ENCODE results near the gene MAFG. TPM values are rescaled to one million over a fixed set of nuclear protein-coding genes. Genes with fewer than 3 reads are reported as not detected.

The MAFG gene
- total and polyA plus RNA-seq, 2 of the 13 experiments (the other 11 are each of a cell fraction or from before 2014, with no cell fraction given) = 14.5 to 20.0 TPM

DNA sequence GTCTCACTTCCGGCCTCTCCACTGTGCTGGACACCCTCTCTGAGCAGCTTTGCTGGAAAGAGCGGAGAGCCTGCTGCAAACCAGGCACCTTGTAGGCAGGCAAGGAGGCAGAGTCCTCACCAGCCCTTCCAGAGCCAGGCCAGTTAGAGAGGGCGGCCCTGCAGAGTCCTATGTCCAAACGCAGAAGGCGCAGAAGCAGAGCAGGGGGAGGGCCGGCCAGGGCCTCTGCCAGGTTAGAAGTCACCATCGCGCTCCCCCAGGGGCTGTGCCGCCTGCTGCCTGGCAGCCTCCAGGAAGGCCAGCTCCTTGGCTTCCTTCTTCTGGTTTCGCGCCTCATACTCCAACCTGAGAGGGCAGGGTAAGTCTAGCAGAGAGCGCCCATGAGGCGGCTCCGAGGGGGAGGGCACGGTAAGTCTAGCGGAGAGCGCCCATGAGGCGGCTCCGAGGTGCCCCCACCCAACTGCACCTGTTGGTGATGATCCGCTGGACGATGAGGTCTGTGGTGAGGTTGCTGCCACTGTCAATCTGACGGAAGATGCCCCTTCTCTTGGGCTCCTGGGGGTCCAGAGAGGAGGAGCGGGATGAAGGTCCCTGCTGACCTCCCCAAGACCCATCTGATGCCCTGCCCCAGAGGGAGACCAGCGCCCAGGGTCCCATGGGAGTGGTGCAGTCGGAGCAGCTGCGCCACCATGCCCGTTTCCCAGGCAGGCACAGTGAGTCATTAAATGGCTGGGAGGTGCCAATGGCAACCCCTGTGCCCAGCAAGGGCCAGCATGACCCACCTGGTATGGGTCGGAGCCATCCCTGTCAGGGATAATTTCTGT, 22.7 kb downstream of the MAFG start:
- in situ Hi-C loops (cut with HindIII; ENCODE audit: extremely low pct_ligation_motif_present, low pct_unique_long_range_greater_than_20kb) = no loop called here
- peaks cover 42% of the 10 kb centered on the region for H3K4me1 ChIP-seq (ENCODE audit: insufficient read depth, low read length)
- 95% methylated on average over 23 of the region's 28 CpGs for WGBS (ENCODE audit: low lambda C conversion rate)
- H2AFZ ChIP-seq (ENCODE audit: low read length) = no peak overlapping the region
- H3K4me3 ChIP-seq (replicated peaks in 1 of 3; ENCODE audit: insufficient read depth in 1 of 3, low read depth in 2 of 3, low read length in 3 of 3) = no peak overlapping the region
- DNase-seq (ENCODE audit: low spot score) (no peak), FAIRE-seq (no peak), ATAC-seq (no peak)
- peaks cover 14% of the 10 kb centered on the region; the same call in 1 of the 2 replicates for H4K20me1 ChIP-seq (ENCODE audit: insufficient read depth, low read length)
- no peak overlapping the region for H3K4me2 ChIP-seq (ENCODE audit: low read depth, low read length)
- ChIA-PET POLR2A (interaction anchor here (0.9 to 1.5 kb wide), 2 partner anchors 13 to 22 kb away, joined by 3 read pairs; partner anchors contain the start of genes ALYREF and ANAPC11), CTCF (ENCODE audit: low intra/inter-chr PET ratio, low total read pairs) (no interaction called here)
- no peaks in the 10 kb centered on the region for H3K27me3 ChIP-seq (ENCODE audit: control insufficient read depth in 1 of 2, insufficient read depth in 2 of 2, low read length in 2 of 2)
- H3K9me3 ChIP-seq (ENCODE audit: low read length) = no peaks in the 10 kb centered on the region
- intact Hi-C loops (cut with micrococcal nuclease; ENCODE audit: unreplicated experiment) = no loop called here
- TSS peak; percentile 9 for BruUV-seq (replicated peaks)
- TF ChIP-seq AGO2 (optimal IDR thresholded peaks at IDR 0.05; ENCODE audit: low read depth, low read length) (peak; percentile 26), ZNF644 (CRISPR knock-in tag; IDR thresholded peaks at IDR 0.05; ENCODE audit: low read depth) (no peak), ZNF788 (CRISPR knock-in tag; IDR thresholded peaks at IDR 0.05; ENCODE audit: borderline replicate concordance) (no peak), NONO (IDR thresholded peaks at IDR 0.05) (no peak), NONO (CRISPR knock-in tag; conservative IDR thresholded peaks at IDR 0.05) (peak; percentile 49; the same call in 1 of the 2 replicates), POGZ (CRISPR knock-in tag; IDR thresholded peaks at IDR 0.05) (no peak), ARHGAP35 (CRISPR knock-in tag; IDR thresholded peaks at IDR 0.05; ENCODE audit: borderline replicate concordance) (no peak), RBFOX2 (IDR thresholded peaks at IDR 0.05; ENCODE audit: low read depth, low read length) (0 out of 2 replicates have a peak, but pooled peaks have one; percentile 7)
- TF ChIP-seq, protein P1, sequence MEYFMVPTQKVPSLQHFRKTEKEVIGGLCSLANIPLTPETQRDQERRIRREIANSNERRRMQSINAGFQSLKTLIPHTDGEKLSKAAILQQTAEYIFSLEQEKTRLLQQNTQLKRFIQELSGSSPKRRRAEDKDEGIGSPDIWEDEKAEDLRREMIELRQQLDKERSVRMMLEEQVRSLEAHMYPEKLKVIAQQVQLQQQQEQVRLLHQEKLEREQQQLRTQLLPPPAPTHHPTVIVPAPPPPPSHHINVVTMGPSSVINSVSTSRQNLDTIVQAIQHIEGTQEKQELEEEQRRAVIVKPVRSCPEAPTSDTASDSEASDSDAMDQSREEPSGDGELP (IDR thresholded peaks at IDR 0.05; ENCODE audit: borderline replicate concordance, low read depth) = no peak
- TF ChIP-seq, protein P2, sequence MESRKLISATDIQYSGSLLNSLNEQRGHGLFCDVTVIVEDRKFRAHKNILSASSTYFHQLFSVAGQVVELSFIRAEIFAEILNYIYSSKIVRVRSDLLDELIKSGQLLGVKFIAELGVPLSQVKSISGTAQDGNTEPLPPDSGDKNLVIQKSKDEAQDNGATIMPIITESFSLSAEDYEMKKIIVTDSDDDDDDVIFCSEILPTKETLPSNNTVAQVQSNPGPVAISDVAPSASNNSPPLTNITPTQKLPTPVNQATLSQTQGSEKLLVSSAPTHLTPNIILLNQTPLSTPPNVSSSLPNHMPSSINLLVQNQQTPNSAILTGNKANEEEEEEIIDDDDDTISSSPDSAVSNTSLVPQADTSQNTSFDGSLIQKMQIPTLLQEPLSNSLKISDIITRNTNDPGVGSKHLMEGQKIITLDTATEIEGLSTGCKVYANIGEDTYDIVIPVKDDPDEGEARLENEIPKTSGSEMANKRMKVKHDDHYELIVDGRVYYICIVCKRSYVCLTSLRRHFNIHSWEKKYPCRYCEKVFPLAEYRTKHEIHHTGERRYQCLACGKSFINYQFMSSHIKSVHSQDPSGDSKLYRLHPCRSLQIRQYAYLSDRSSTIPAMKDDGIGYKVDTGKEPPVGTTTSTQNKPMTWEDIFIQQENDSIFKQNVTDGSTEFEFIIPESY (CRISPR knock-in tag; IDR thresholded peaks at IDR 0.05) = 0 out of 2 replicates have a peak, but pooled peaks have one; percentile 22
- H3K79me2 ChIP-seq (ENCODE audit: insufficient read depth, low read length) = peaks cover 22% of the 10 kb centered on the region
- no peak overlapping the region for H3K9ac ChIP-seq (ENCODE audit: insufficient read depth, low read depth, low read length)
- H3K36me3 ChIP-seq (replicated peaks in 1 of 2; ENCODE audit: control insufficient read depth in 1 of 2, insufficient read depth in 2 of 2, low read length in 2 of 2) = peaks cover 49 to 64% of the 10 kb centered on the region in 2 experiments
- no peak overlapping the region for H3K27ac ChIP-seq (ENCODE audit: extremely low read length, insufficient read depth, low read length)

All from HepG2 (cell line).